MM.1S (cell line): Measurements from ENCODE around the gene SKAP2.

Source experiments
- DNase-seq: peaks from one replicate; pipeline ENCODE4 v3.0.0-alpha.2; 2015
- H2AFZ ChIP-seq: fragments of 300-600 bp; sonication (generic); 2 replicates; pipeline ENCODE4 v1.6.0; 2016; ENCODE audit warnings: antibody characterized with exemption, low read length
- H3F3A ChIP-seq: fragments of 300-600 bp; sonication (generic); 2 replicates; pipeline ENCODE4 v1.6.1; 2016; ENCODE audit warnings: mild to moderate bottlenecking, antibody characterized with exemption, low read length, moderate library complexity, mixed read lengths; ENCODE audit not compliant: insufficient read depth
- H3K27ac ChIP-seq: fragments of 300-600 bp; sonication (generic); 2 replicates; pipeline ENCODE4 v1.5.1; 2016; ENCODE audit warnings: mild to moderate bottlenecking, low read length
- H3K27me3 ChIP-seq: fragments of 300-600 bp; sonication (generic); replicated peaks from 2 replicates; pipeline ENCODE4 v1.6.0; 2016; ENCODE audit warnings: low read length; ENCODE audit not compliant: insufficient read depth
- H3K36me3 ChIP-seq: fragments of 300-600 bp; sonication (generic); replicated peaks from 2 replicates; pipeline ENCODE4 v1.6.1; 2016; ENCODE audit warnings: mild to moderate bottlenecking, low read length, mixed read lengths; ENCODE audit not compliant: insufficient read depth
- H3K4me1 ChIP-seq: fragments of 300-600 bp; sonication (generic); 2 replicates; pipeline ENCODE4 v1.6.1; 2016; ENCODE audit warnings: low read length, mixed read lengths
- H3K4me2 ChIP-seq: fragments of 300-600 bp; sonication (generic); 2 replicates; pipeline ENCODE4 v1.6.0; 2016; ENCODE audit warnings: low read depth, low read length
- H3K4me3 ChIP-seq: fragments of 300-600 bp; sonication (generic); 2 replicates; pipeline ENCODE4 v1.5.1; 2016; ENCODE audit warnings: low read length, mixed read lengths
- H3K79me2 ChIP-seq: fragments of 300-600 bp; sonication (generic); 2 replicates; pipeline ENCODE4 v1.6.1; 2016; ENCODE audit warnings: mixed run types, low read length, mixed read lengths
- H3K9ac ChIP-seq: fragments of 300-600 bp; sonication (generic); 2 replicates; pipeline ENCODE4 v1.6.1; 2016; ENCODE audit warnings: low read length, mixed read lengths
- H3K9me2 ChIP-seq: fragments of 300-600 bp; sonication (generic); replicated peaks from 2 replicates; pipeline ENCODE4 v1.6.1; 2016; ENCODE audit warnings: mild to moderate bottlenecking, low read length, mixed read lengths; ENCODE audit not compliant: insufficient read depth
- H3K9me3 ChIP-seq: fragments of 300-600 bp; sonication (generic); replicated peaks from 2 replicates; pipeline ENCODE4 v1.6.1; 2016; ENCODE audit warnings: mild to moderate bottlenecking, low read length, mixed read lengths; ENCODE audit not compliant: insufficient read depth
- H4K20me1 ChIP-seq: fragments of 300-600 bp; sonication (generic); 2 replicates; pipeline ENCODE4 v1.6.1; 2016; ENCODE audit warnings: mild to moderate bottlenecking, low read length, moderate library complexity, mixed read lengths; ENCODE audit not compliant: insufficient read depth
- EZH2 ChIP-seq: fragments of 300-600 bp; sonication (generic); optimal IDR thresholded peaks from 2 replicates; pipeline ENCODE3; 2017; ENCODE audit warnings: low read depth, mild to moderate bottlenecking, antibody characterized with exemption, low read length, mixed read lengths
- EZH2phosphoT487 ChIP-seq: fragments of 300-600 bp; sonication (generic); IDR thresholded peaks from 2 replicates; pipeline ENCODE4 v1.6.1; 2018; ENCODE audit warnings: antibody characterized with exemption, low read length
- TF ChIP-seq, protein P1 (sequence below): fragments of 300-600 bp; sonication (generic); IDR thresholded peaks from 2 replicates; pipeline ENCODE4 v1.5.1; 2016; ENCODE audit warnings: antibody characterized with exemption, low read length, mixed read lengths

Gene SKAP2

GRCh38 chr7:26657686-26658388, 206.6 kb downstream of the SKAP2 start:
- H3K4me2 ChIP-seq = no peak overlapping the region
- no peak for TF ChIP-seq EZH2phosphoT487
- TF ChIP-seq, protein P1, sequence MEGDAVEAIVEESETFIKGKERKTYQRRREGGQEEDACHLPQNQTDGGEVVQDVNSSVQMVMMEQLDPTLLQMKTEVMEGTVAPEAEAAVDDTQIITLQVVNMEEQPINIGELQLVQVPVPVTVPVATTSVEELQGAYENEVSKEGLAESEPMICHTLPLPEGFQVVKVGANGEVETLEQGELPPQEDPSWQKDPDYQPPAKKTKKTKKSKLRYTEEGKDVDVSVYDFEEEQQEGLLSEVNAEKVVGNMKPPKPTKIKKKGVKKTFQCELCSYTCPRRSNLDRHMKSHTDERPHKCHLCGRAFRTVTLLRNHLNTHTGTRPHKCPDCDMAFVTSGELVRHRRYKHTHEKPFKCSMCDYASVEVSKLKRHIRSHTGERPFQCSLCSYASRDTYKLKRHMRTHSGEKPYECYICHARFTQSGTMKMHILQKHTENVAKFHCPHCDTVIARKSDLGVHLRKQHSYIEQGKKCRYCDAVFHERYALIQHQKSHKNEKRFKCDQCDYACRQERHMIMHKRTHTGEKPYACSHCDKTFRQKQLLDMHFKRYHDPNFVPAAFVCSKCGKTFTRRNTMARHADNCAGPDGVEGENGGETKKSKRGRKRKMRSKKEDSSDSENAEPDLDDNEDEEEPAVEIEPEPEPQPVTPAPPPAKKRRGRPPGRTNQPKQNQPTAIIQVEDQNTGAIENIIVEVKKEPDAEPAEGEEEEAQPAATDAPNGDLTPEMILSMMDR = no peak
- TF ChIP-seq EZH2 = no peak
- DNase-seq = no peak
- no peak overlapping the region for H2AFZ ChIP-seq
- no peaks in the 10 kb centered on the region for H3F3A ChIP-seq
- H3K36me3 ChIP-seq = no peaks in the 10 kb centered on the region
- no peaks in the 10 kb centered on the region for H3K9me2 ChIP-seq
- H3K9ac ChIP-seq = no peak overlapping the region
- no peaks in the 10 kb centered on the region for H3K9me3 ChIP-seq
- H3K4me3 ChIP-seq = no peak overlapping the region
- H3K27ac ChIP-seq = no peak overlapping the region
- H3K4me1 ChIP-seq = no peaks in the 10 kb centered on the region
- H3K27me3 ChIP-seq = no peaks in the 10 kb centered on the region
- no peaks in the 10 kb centered on the region for H4K20me1 ChIP-seq
- no peaks in the 10 kb centered on the region for H3K79me2 ChIP-seq

- Histone ChIP-seq H2AFZ (no peak overlapping the region), H3K27ac (no peak overlapping the region), H4K20me1 (no peaks in the 10 kb centered on the region), H3K4me2 (no peak overlapping the region), H3K36me3 (no peaks in the 10 kb centered on the region), H3K9me2 (no peaks in the 10 kb centered on the region), H3K9ac (no peak overlapping the region), H3K79me2 (no peaks in the 10 kb centered on the region), H3K27me3 (no peaks in the 10 kb centered on the region), H3K4me1 (no peaks in the 10 kb centered on the region), H3F3A (no peaks in the 10 kb centered on the region), H3K4me3 (no peak overlapping the region), H3K9me3 (no peaks in the 10 kb centered on the region)
- no peak for TF ChIP-seq EZH2
- no peak for TF ChIP-seq EZH2phosphoT487
- TF ChIP-seq, protein P1 = no peak
- no peak for DNase-seq
Measured at GRCh38 chr7:26657206-26657641, 207.2 kb downstream of the SKAP2 start.

GRCh38 chr7:26656735-26657134, 207.7 kb downstream of the SKAP2 start:
- H3K9me2 ChIP-seq = no peaks in the 10 kb centered on the region
- no peak overlapping the region for H2AFZ ChIP-seq
- no peak overlapping the region for H3K27ac ChIP-seq
- no peaks in the 10 kb centered on the region for H3K27me3 ChIP-seq
- H3K9ac ChIP-seq = no peak overlapping the region
- H3K4me2 ChIP-seq = no peak overlapping the region
- no peaks in the 10 kb centered on the region for H3K36me3 ChIP-seq
- H3F3A ChIP-seq = no peaks in the 10 kb centered on the region
- H3K4me3 ChIP-seq = no peak overlapping the region
- H3K9me3 ChIP-seq = no peaks in the 10 kb centered on the region
- H4K20me1 ChIP-seq = no peaks in the 10 kb centered on the region
- TF ChIP-seq, protein P1 = no peak
- no peaks in the 10 kb centered on the region for H3K4me1 ChIP-seq
- DNase-seq = no peak
- no peaks in the 10 kb centered on the region for H3K79me2 ChIP-seq
